Colon (tissue), 2 donors: Measurements from ENCODE around the gene SLC12A8.

Source experiments
- FAIRE-seq: peaks from 2 replicates; lab custom pipeline; 2012; peaks lifted over from hg19 to GRCh38; lab: Jason Lieb, UNC
- donor health status: control.
- donor health status: control.

SLC12A8 gene

DNA sequence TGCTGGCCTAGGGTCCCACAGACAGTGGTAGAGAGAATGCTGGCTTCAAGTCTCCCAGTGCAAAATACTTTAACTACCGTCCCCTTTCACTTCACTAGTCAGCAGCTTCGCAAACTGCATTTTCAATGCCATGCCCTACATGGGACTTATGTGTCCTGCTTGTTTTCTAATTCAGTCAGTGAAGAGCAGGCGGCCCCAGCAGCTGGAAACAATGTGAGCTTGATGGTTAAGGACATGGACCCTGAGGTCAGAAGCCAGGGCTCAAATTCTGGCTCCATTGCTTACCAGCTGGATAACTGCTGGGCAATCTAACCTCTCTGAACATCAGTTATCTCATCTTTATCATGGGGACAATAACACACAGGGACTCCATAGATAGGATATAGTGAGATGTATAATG lies 58.4 kb downstream of the SLC12A8 start:
- no peak for FAIRE-seq

DNA sequence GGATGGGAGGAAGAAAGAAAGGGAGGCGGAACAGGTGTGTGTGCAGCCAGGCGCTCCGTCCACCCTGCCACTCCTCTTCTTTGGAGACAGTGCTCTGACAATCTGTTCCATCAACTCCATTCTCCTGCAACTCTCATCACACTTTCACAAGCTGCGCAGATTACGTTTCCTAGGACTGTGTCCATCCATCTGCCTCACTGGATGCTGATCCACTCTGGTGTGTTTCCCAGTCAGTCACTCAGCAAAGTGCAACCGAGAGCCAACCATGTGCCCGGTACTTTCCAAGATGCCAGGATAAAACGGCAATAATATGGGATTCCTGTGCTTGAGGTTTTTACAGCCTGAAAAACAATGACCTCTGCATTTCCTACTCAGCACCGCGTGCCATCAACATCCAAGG lies 59.6 kb downstream of the SLC12A8 start:
- FAIRE-seq = no peak

DNA sequence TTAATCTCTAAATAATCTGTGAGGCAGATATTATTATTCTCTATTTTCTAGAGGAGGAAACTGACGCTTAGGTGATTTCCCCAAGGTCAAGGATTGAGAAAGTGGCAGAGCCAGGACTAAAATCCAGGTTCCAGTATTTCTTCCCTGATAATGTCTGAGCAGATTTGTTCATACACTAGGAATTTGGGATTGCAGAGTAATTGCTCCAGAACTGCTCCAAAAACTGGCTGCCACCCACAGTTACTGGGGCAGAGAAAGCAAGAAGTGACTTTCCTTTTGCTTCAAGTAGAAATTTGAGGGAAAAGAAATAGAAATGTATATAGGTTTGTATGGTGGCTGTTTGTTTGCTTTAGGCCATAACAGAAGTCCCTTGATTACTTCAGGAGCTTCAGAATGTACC lies 60.6 kb downstream of the SLC12A8 start:
- FAIRE-seq = no peak

DNA sequence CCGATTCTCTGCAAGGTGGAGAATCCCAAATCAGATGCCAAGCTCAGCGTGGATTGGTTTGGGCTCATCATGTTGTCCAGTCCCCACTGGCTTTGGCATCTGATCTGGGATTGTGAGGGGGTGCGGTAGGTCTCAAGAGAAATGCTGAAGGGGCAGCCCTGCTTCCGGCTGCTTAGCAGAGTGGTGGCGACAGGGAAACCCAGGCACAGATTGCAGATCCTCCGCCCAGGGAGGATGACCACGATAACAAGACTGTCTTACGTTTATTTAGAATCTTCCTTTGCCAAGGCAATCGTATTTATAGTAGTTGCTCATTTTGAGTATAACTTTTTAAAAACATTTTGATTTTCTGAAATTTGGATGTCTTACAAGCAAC lies 61.1 kb downstream of the SLC12A8 start:
- FAIRE-seq = no peak

DNA sequence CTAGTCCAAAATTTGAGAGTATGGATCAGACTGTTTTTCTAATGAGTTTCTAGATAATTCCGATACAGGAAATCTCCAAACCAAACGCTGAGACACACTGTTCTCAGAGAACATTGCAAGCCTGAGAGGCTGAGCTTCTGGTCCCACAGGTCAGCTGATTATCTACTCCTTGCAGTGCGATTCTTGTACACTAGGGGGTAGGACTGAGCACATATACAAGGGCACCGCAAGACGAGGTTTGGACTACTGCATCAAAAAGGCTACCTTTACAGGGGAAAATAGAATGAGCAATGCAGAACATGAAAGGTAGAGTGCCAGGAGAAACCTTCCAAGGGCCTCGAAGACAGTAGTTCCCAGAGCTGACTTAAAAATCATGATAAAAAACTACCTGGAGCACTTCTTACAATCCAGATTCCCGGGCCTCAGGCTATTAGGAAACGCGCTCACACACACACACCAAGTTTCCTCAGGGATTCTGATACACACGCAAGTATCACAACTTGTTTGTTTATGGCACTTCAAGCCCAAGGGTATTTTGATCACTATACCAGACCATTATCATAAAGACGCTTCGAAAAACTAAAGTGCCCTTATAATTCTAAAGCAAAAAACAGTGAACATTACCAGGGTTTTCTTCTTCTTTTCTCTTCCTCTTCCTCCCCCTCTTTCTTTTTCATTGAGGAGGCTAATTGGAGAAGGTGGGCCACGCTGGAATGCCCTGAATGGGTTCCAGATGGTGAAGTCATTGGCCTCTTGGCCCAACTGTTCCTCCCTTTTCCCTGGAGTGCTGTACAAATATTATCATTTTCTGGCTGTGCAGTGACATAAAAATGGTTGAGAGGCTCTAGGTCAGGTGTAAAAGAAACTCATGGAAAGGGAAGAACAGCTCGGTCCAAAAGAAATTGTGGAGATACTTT lies 61.8 kb downstream of the SLC12A8 start:
- no peak for FAIRE-seq

DNA sequence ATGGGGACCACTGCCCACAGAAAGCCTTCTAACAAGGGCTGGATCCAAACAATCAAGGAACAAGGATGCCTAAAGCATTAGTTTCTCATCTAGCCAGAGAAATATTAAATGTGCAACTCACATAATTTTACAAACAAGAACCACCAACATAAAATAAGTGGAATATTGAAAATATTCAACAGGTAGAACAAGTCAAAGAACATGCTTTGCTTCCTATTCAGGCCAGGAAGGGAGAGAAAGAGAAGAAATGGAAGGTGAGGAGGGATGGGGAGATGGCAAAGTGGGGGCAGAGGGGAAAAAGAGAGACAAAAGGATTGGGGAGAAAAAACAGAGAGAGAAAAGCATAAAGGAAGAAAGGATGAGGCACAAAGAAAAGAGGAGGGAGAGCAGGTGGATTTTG lies 63.1 kb downstream of the SLC12A8 start:
- no peak for FAIRE-seq

DNA sequence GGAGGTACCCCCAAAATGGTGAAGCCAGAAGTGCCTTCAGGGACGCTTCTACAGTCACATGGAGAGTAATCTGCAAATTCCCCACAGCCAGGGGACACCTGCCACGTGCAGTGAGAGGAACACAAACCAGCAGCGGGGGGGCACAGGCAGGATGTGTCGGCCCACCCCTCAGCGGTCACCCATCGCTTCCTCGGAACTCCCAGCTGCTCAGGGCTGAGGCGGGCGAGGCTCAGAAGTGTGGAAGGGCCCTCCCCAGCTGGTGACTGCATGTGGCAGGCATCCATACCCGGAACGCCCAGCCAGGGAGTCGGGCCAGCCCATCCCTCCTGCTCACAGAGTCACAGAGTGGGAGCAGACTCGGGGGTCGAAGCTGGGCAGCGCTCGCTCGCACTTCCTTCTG lies 63.7 kb downstream of the SLC12A8 start:
- no peak for FAIRE-seq

DNA sequence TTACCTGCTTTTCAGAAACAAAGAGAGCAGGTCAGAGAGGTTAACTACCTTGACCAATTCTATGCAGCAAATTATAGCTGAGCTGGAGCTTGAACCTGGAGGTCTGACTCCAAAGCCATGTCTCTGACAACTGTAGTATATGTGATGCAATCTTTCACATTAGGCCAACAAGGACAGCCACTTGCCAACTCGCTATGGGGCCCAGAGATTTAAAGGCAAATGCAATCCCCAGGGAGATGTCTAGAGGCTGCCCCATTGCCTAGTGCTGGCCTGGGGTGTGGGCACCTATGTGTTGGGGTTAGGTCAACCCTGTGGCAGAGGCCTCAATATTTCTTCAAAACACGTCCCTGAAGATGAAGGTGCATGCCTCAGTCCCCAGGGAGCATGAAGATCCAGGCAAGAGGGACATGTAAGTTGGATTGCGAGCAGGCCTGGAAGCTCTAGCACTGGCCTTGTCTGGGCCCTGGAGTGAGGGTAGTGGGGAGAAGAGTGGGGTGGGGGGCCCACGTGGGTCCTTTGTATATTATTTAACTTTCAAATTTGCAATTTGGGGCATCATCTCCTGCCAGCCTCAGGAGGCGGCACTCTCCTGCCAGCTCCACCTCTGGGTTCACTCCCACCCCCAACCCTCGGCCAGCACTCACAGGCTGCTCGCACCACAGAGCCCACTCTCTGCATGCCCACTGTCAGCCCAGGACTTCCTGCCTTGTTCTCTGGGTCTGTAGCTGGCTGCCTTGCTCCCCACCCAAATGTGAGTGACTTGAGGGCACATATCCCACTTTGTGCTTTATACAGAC lies 64.3 kb downstream of the SLC12A8 start:
- FAIRE-seq = no peak

DNA sequence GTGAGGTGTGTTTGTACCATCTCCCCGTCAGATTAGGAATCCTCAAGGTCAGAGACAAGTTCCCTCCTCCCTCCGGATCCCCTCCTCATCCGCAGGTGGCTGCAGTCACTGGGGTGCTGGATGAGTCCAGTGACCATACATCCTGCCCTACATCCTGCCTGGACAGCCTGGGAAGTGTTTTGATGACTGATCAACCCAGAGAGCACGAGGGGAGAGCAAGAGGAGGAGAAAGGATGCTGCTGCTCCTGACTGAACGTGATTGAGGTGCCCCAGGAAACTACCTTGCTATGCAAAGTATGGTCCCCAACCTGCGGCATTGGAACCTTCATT lies 65.1 kb downstream of the SLC12A8 start:
- no peak for FAIRE-seq

DNA sequence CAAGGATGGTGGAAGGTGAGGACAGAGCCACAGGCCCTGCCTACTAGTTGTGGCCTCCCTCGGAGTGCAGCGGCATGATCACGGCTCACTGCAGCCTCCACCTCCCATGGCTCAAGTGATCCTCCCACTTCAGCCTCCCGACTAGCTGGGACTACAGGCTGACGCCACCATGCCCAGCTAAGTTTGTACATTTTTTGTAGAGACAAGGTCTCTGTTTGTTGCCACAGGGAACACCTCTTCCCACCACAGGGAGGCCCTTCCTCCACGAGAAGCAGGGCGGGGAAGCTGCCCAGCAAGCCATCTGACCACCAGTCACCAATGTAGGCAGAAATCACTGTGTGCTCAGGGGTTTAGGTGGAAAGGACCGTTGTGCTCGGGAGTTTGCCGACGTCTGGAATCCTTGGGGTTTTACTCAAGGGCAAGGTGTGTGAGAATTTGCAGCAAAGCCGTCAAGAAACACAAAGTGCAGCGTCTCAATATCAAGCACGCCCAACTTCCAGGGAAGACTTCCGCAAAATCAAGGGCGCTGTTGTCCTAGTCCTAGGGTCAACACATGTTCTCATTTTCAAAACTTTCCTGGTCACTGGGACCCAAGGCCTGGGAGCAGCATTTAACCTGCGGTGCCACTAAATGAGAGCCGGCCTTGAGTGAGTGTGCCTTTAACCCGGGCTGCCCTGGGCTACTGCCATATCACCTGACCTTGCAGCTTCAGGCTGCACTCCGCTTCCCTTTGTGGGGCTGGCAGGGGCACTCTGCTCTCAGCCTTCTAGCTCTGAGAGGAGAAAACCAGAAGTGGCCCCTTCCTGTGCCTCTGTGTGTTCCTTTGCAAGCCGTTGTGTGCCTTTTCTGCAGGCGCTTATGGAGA lies 65.7 kb downstream of the SLC12A8 start:
- no peak for FAIRE-seq

DNA sequence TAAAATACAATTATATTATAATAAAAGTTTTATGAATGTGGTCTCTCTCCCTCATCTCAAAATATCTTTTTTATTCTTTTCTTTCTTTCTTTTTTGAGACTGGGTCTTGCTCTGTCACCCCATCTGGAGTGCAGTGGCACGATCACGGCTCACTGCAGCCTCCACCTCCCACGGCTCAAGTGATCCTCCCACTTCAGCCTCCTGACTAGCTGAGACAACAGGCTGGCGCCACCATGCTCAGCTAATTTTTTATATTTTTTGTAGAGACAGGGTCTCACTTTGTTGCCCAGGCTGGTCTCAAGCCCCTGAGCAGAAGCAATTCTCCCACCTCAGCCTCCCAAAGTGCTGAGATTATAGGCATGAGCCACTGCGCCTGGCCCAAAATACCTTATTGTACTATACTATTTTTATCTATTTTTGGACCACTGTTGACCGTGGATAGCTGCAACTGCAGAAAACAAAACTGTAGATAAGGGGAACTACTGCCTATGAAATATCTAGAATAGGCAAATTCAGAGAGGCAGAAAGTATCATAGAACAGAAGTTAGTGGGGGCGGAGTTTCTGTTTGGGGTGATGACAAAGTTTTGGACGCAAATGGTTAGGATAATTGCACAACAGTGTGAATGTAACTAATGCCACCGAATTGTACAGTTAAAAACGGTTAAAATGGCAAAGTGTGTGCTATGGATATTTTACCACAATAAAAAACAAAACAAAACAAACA lies 66.6 kb downstream of the SLC12A8 start:
- FAIRE-seq = no peak

DNA sequence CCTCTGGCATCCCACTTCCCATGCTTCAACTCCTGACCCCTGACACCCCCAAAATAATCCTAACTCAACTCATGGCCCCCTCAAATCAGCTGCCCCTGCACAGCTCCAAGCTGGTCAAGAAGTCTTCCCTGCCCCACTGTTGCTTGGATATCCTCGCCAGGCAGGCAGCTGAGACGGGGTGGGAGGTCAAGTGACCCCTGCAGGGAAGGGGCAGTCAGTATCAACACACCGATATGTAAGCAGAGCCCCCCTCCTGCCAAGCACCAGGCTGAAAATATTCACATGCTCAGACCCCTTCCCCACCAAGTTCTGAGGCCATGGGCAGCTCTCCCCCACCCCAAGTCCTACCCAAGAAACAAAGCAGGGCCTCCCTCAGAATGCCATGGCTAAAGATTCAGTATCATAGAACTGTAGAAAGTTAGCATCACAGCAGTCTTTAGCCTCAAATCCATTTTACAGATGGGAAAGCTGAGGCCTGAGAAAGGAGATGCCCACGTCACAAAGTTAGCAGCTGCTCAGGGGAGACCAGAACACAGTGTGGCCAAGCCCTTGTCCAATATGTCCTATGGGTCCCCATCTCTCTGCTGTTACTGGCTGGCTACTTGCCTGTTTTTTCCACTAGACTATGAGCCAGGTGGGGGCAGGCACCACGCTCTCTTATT lies 67.8 kb downstream of the SLC12A8 start:
- no peak for FAIRE-seq

DNA sequence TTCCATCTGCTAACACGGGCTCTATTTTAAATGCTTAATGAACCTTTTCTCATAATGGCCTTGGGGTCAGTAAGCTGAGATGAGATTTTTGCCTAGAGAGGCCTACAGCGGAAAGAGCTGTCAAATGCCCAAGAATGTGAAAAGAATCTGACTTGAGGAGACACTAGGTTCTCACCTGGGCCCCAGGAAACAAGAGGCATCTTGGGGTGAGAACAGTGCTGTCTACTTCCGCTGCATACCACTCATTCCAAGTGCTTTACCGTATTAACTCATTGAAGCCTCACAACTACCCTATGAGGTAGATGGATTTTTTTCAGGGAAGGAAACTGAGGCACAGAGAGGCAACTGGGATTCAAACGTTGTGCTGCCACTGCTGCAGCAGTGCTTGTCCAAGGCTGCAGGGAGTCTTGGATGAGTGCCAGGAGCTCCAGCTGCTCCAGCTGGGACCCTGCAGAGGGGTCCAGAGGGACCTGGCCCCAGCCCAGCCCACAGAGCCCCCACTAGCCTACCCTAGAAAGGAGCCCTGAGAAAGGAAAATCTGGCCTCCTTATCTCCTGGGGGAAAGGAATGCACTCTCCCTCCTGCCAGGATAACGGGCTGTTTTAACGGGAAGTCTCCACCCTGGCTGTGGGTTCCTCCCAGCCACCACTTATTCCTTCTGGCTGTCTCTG lies 68.4 kb downstream of the SLC12A8 start:
- FAIRE-seq = no peak

DNA sequence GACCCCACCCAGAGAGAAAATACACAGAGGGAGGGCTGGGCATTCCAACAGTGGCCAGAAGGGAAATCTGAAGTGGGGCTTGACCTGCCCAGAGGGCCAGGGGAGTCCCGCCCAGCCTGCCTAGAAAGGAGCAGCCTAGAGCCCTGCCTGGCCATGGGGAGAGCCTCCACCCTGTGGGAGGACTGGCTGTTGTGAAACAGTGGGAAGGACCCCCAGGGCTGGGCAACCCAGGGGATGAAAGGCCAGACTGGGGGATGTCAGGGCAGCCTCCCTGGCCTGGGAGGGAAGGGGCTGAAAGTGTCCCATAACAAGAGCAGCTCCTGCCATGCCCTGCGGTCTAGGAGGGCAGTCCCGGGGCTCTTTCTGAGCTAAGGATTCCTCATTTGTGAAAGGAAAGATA lies 69.0 kb downstream of the SLC12A8 start:
- no peak for FAIRE-seq

DNA sequence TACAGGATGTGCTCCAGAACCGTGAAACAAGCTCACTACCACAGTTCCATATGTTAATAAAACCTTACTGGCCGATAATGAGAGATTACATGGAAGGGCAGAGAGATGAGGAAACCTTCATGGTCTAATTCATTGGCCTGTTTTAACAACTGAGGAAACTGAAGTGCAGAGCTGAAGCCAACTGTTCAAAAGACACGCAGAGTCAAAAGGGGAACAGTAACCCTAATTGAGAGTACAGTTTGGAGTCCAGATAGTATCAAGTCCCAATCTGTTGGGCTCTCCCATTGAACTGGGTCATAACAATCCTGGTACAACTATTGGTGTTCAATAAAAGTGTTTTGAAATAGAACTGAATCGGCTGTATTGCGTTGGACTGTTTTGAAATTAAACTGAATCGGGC lies 69.6 kb downstream of the SLC12A8 start:
- no peak for FAIRE-seq

DNA sequence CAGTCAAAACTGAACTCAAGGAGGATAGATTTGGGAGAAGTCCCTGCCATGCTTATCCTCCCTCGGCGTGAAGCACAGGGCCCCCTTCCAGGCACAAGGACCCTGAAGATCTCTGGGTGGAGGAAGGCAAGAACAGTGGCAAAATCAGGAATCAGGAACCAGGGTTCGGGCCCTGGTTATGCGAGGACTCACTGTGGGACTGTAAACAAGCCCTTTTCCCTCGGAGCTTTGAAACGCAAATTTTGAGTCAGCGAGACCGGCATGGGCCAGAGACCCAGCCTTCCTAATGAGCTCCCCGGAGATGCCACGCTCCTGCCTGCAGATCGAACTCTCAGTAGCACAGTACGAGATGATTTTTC lies 70.1 kb downstream of the SLC12A8 start:
- FAIRE-seq = no peak

DNA sequence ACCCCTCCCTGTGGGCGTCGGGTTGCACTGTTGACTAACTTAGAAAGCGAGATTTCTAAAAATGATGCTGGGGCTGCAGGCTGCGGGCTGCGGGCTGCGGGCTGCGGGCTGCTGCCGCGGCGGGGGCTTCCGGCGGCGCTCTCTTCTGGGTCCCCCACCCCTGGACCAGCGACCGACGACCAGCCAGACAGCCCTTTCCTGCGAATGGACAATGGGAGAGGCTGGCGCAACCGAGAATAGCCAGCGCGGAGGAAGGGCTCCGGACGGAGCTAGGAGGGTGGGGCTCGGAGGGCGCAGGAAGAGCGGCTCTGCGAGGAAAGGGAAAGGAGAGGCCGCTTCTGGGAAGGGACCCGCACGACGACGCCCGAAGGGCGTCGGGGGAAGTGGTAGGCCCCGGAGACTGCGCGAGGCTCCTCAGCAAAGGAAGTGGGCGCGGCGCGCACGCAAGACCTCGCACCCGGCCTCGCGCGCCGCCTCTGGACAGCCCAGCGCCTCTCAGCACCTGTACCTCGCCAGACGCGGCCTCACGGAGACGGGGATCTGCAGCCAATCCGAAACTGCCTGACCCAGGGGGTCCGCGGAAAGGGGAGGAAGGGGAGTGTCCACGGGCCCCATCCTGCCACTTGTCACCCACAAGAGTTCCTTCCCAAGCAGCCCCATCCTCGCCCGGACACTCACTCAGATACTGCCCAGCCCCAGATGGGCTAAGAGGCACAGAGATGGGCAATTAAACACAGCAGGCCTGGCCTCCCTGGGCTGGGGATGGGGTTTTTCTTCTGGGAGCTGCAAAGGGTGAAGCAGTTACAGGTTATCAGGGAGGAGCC lies 70.7 kb downstream of the SLC12A8 start:
- no peak for FAIRE-seq

DNA sequence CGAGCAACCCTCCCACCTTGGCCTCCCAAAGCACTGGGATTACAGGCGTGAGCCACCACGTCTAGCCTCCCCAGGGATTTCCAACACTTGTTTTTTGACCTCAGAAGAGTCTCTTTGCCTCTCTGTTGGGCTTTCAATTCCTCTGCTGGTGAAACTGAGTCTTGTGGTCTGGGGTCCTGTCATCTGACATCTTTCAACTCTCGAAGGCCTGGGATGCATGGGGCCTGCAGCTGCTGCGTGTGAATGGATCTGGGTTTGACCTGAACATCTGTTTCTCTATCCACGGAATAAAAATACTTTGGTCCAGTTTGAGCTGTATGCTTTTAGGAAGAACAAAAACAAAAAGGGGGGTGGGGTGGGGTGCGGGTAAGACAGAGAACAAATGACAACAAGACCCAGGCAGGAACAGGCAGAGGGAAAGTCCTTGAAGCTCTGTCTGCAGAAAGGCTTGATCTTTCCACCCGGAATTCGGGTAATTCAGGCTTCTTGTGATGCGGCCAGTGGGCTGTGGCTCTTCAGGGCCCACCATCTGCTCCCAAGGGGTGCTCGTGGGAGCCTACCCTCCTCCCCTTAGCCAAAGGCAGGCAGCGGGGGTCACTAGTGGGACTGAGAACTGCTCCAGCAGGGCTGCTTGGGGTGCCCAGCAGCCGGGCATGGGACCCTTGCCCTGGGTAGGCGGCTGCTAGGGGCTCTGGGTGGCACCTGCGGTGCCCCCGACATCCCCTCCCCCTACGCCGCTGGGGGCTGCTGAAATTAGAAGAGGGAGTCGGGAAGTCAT lies 71.5 kb downstream of the SLC12A8 start:
- FAIRE-seq = no peak
